Keratinocyte (primary cell): ENCODE results near the gene CHST8.

ENCODE experiments used
- EZH2 ChIP-seq: IDR thresholded peaks from one replicate; pipeline ENCODE4 v1.6.1; 2012; ENCODE audit warnings: inconsistent platforms, mild to moderate bottlenecking, low read length, moderate library complexity
- TF ChIP-seq, protein P1 (sequence below), 3 experiments: IDR thresholded peaks in 1 of 3; conservative IDR thresholded peaks in 1 of 3; optimal IDR thresholded peaks in 1 of 3; 2 replicates in 2 of 3; 3 replicates in 1 of 3; pipeline versions ENCODE3 to v1.5.1; 2011; ENCODE audit warnings: low read length in 3 of 3, mild to moderate bottlenecking in 3 of 3, moderate library complexity in 2 of 3, control low read depth in 1 of 3, inconsistent platforms in 1 of 3; ENCODE audit not compliant: insufficient read depth in 2 of 3; ENCODE audit errors: extremely low read depth in 1 of 3

DNA sequence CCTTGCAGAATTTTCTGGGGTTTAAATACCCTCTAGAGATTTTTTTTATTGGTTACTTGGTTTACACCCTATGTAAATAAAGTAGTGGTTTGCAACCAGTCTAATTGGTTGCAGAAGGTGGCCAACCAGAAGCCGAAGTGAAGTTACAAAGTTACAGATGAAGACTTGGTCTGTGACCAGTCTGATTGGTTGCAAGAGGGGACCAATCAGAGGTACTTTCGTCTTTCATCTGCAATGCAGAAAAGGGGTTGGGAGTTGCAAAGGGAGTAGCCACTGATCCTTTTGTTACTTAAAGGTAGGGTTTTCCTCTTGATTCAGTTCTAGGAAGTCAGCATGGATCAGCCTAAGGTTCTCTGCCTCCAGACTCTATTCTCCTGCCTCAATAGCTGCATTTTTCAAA, 48.8 kb upstream of the CHST8 start:
- TF ChIP-seq, protein P1, sequence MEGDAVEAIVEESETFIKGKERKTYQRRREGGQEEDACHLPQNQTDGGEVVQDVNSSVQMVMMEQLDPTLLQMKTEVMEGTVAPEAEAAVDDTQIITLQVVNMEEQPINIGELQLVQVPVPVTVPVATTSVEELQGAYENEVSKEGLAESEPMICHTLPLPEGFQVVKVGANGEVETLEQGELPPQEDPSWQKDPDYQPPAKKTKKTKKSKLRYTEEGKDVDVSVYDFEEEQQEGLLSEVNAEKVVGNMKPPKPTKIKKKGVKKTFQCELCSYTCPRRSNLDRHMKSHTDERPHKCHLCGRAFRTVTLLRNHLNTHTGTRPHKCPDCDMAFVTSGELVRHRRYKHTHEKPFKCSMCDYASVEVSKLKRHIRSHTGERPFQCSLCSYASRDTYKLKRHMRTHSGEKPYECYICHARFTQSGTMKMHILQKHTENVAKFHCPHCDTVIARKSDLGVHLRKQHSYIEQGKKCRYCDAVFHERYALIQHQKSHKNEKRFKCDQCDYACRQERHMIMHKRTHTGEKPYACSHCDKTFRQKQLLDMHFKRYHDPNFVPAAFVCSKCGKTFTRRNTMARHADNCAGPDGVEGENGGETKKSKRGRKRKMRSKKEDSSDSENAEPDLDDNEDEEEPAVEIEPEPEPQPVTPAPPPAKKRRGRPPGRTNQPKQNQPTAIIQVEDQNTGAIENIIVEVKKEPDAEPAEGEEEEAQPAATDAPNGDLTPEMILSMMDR (optimal IDR thresholded peaks at IDR 0.05 in 1 of 3, IDR thresholded peaks at IDR 0.05 in 1 of 3, conservative IDR thresholded peaks at IDR 0.05 in 1 of 3; ENCODE audit: extremely low read depth in 1 of 3, insufficient read depth in 2 of 3, low read length in 3 of 3): no peak
- no peak for TF ChIP-seq EZH2
